CD4-positive, alpha-beta T cell (primary cell): ENCODE results near the gene DLG1. TPM values are rescaled to one million over a fixed set of nuclear protein-coding genes. Genes with fewer than 3 reads are reported as not detected.

ENCODE experiments used
- ATAC-seq: fragments of 200-7000 bp; cut with Tn5 transposase; one replicate; pipeline ENCODE4 v1.10.0; 2022; ENCODE audit warnings: mild to moderate bottlenecking; ENCODE audit not compliant: poor library complexity
- CTCF ChIA-PET: fragments of 350-600 bp; sonication (Branson Sonifier 250); formaldehyde crosslinking; loops from one replicate; lab custom pipeline; 2021; ENCODE audit warnings: antibody characterized with exemption, inconsistent platforms; lab: Charles Lee
- POLR2A ChIA-PET: fragments of 350-600 bp; sonication (Branson Sonifier 250); formaldehyde crosslinking; loops from one replicate; lab custom pipeline; 2021; ENCODE audit warnings: antibody characterized with exemption, inconsistent platforms; lab: Charles Lee
- DNase-seq, 14 experiments: peaks; one replicate each; pipeline ENCODE4 v3.0.0-alpha.2; 2013 to 2020; ENCODE audit warnings: mixed read lengths in 2 of 14
- H3K27ac ChIP-seq, 2 donors: one replicate each; pipeline versions ENCODE4 v1.5.1 to v1.7.0; 2013; ENCODE audit warnings: low read length in 2 of 2, low read depth in 1 of 2, mild to moderate bottlenecking in 1 of 2
- H3K27me3 ChIP-seq, 2 experiments: 1 replicate in 1 of 2; 2 replicates in 1 of 2; pipeline versions ENCODE4 v1.6.1 to v1.7.0; 2013; ENCODE audit warnings: low read length in 2 of 2, control low read depth in 1 of 2, mild to moderate bottlenecking in 1 of 2, moderate library complexity in 1 of 2; ENCODE audit not compliant: insufficient read depth in 2 of 2, control insufficient read depth in 1 of 2
- H3K36me3 ChIP-seq: one replicate; pipeline ENCODE4 v1.6.1; 2013; ENCODE audit warnings: low read length, control low read depth; ENCODE audit not compliant: insufficient read depth
- H3K4me1 ChIP-seq: one replicate; pipeline ENCODE4 v1.6.1; 2013; ENCODE audit warnings: low read length, control low read depth; ENCODE audit not compliant: insufficient read depth
- H3K4me3 ChIP-seq: one replicate; pipeline ENCODE4 v1.5.1; 2013; ENCODE audit warnings: mild to moderate bottlenecking, low read length, moderate library complexity
- H3K9me3 ChIP-seq, 2 experiments: 1 replicate in 1 of 2; 2 replicates in 1 of 2; pipeline versions ENCODE4 v1.6.1 to v1.7.0; 2013; ENCODE audit warnings: low read length in 2 of 2, mild to moderate bottlenecking in 2 of 2, control low read depth in 1 of 2, moderate library complexity in 1 of 2; ENCODE audit not compliant: control insufficient read depth in 1 of 2, insufficient read depth in 1 of 2
- H3K27ac Mint-ChIP-seq: one replicate; pipeline ENCODE4 v1.8.0; 2020; ENCODE audit warnings: mixed read lengths
- H3K27me3 Mint-ChIP-seq: one replicate; pipeline ENCODE4 v1.8.0; 2021; ENCODE audit warnings: mixed read lengths
- H3K36me3 Mint-ChIP-seq: one replicate; pipeline ENCODE4 v1.8.0; 2021; ENCODE audit warnings: low read depth, mixed read lengths
- H3K4me1 Mint-ChIP-seq: one replicate; pipeline ENCODE4 v1.8.0; 2021; ENCODE audit warnings: low read depth, mixed read lengths
- H3K4me3 Mint-ChIP-seq: one replicate; pipeline ENCODE4 v1.8.0; 2020; ENCODE audit warnings: mild to moderate bottlenecking, mixed read lengths
- H3K9me3 Mint-ChIP-seq: one replicate; pipeline ENCODE4 v1.8.0; 2020; ENCODE audit warnings: mixed read lengths
- intact Hi-C, 2 experiments: fragments of 100-400 bp; cut with DNase I in 1 of 2; cut with micrococcal nuclease in 1 of 2; formaldehyde crosslinking; loops; one replicate each; pipeline versions ENCODE4 v1.15.1 to v1.9.0; 2023 to 2025; cut with DNase I, micrococcal nuclease
- total RNA-seq, 174 experiments: library from RNA in 2 of 174; stranded (reverse) in 2 of 174; gene quantifications; one replicate each; pipeline ENCODE4 v1.2.3 and lab custom pipeline; 2021 to 2026
- TF ChIP-seq, protein P1 (sequence below): fragments of 200-600 bp; IDR thresholded peaks from one replicate; pipeline ENCODE4 v1.8.0; 2022; ENCODE audit warnings: antibody characterized with exemption, mild to moderate bottlenecking

DLG1 gene
- total RNA-seq, 2 experiments from 2014 or later, result 86.8 to 91.8 TPM

GRCh38 chr3:197256836-197257444, 41.5 kb downstream of the DLG1 start:
- Histone ChIP-seq H3K4me1 (peaks cover 4% of the 10 kb centered on the region), H3K4me3 (no peak overlapping the region), H3K27ac (no peak overlapping the region), H3K9me3 (no peaks in the 10 kb centered on the region), H3K36me3 (peaks cover 5% of the 10 kb centered on the region), H3K27me3 (no peaks in the 10 kb centered on the region)
- POLR2A ChIA-PET, result interaction anchor here (1.1 kb wide), 1 partner anchor 256 kb away, joined by 3 read pairs; no protein-coding TSS in a partner anchor
- no peak overlapping the region for H3K27ac Mint-ChIP-seq
- no peaks in the 10 kb centered on the region for H3K27me3 Mint-ChIP-seq
- no peaks in the 10 kb centered on the region for H3K9me3 Mint-ChIP-seq
- no peak overlapping the region for H3K4me3 Mint-ChIP-seq
- intact Hi-C loops, result loop anchor here (1.0 kb wide), 2 partner anchors 201 to 253 kb away; no protein-coding TSS in a partner anchor
- H3K36me3 Mint-ChIP-seq, result peaks cover 15% of the 10 kb centered on the region
- TF ChIP-seq, protein P1, sequence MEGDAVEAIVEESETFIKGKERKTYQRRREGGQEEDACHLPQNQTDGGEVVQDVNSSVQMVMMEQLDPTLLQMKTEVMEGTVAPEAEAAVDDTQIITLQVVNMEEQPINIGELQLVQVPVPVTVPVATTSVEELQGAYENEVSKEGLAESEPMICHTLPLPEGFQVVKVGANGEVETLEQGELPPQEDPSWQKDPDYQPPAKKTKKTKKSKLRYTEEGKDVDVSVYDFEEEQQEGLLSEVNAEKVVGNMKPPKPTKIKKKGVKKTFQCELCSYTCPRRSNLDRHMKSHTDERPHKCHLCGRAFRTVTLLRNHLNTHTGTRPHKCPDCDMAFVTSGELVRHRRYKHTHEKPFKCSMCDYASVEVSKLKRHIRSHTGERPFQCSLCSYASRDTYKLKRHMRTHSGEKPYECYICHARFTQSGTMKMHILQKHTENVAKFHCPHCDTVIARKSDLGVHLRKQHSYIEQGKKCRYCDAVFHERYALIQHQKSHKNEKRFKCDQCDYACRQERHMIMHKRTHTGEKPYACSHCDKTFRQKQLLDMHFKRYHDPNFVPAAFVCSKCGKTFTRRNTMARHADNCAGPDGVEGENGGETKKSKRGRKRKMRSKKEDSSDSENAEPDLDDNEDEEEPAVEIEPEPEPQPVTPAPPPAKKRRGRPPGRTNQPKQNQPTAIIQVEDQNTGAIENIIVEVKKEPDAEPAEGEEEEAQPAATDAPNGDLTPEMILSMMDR, result peak; percentile 82
- peak in 9 of 14 experiments; percentile 9 to 74 (median 21) for DNase-seq
- peaks cover 74% of the 10 kb centered on the region for H3K4me1 Mint-ChIP-seq
- CTCF ChIA-PET, result interaction anchor here (0.6 to 3.3 kb wide), 15 partner anchors 8 to 298 kb away, joined by 3 to 15 read pairs (median 4); partner anchors contain the start of gene BDH1
- no peak for ATAC-seq

DNA sequence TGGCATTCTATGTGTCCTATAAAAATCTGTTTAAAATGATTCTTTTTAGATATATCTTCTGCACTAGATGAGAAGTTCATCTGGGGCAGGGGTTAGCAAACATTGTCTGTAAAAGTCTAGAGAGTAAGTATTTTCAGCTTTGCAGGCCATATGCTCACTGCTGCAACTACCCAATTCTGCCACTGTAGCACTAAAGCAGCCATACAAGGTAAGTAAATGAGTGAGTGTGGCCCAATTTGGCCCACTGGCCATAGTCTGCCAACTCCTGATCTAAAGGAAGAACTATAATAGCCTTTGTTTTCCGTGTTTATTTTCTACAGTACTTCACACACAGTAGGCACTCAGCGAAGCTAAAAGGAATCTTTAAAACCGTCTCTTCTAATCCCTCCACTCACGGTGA, 42.3 kb downstream of the DLG1 start:
- Mint-ChIP-seq H3K27me3 (no peaks in the 10 kb centered on the region), H3K36me3 (peaks cover 24% of the 10 kb centered on the region), H3K4me1 (peaks cover 74% of the 10 kb centered on the region), H3K27ac (no peak overlapping the region), H3K4me3 (no peak overlapping the region), H3K9me3 (no peaks in the 10 kb centered on the region)
- peaks cover 4% of the 10 kb centered on the region for H3K4me1 ChIP-seq
- TF ChIP-seq, protein P1, result no peak
- DNase-seq (no peak), ATAC-seq (no peak)
- no peak overlapping the region for H3K4me3 ChIP-seq
- no peaks in the 10 kb centered on the region for H3K27me3 ChIP-seq
- no peak overlapping the region for H3K27ac ChIP-seq
- H3K9me3 ChIP-seq, result no peaks in the 10 kb centered on the region
- H3K36me3 ChIP-seq, result peaks cover 5% of the 10 kb centered on the region
- intact Hi-C loops, result loop anchor here in 1 of 2 experiments (1.0 kb wide), 1 partner anchor 254 kb away; no protein-coding TSS in a partner anchor
- ChIA-PET CTCF (interaction anchor here (0.8 to 3.3 kb wide), 12 partner anchors 9 to 299 kb away, joined by 3 to 15 read pairs (median 4); partner anchors contain the start of gene BDH1), POLR2A (no interaction called here)

DNA sequence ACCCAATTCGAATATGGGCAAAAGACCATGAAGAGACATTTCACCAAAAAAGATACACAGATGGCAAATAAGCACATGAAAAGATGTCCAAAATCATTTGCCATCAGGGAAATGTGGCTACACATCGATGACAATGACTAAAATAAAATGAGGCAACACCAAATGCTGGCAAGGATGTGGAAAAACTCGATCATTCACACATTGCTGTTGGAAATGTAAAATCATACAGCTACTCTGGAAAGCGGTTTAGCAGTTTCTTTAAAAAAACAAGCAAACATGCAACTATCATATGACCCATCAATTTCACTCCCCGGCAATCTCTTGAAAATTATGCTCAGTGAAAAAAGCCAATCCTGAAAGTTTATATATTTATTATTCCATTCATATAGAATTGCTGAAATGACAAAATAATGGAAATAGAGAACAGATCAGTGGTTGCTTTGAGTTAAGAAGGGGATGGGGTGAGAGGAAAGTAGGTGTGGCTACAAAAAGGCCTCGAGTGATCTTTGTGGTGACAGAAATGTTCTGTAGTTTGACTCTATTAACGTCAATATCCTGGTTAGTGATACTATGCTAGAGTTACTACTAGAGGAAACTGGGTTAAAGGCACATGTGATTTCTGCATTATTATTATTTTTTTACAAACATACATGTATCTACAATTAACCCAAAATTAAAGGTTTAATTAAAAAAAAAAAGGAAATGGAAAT, 45.0 kb downstream of the DLG1 start:
- ATAC-seq (peak; percentile 92), DNase-seq (peak in 3 of 14 experiments; percentile 24 to 47 (median 39))
- no peaks in the 10 kb centered on the region for H3K27me3 Mint-ChIP-seq
- Histone ChIP-seq H3K4me1 (peaks cover 4% of the 10 kb centered on the region), H3K9me3 (peaks cover 10 to 17% of the 10 kb centered on the region in 2 experiments), H3K27me3 (no peaks in the 10 kb centered on the region), H3K4me3 (no peak overlapping the region), H3K27ac (no peak overlapping the region), H3K36me3 (peaks cover 5% of the 10 kb centered on the region)
- H3K9me3 Mint-ChIP-seq, result peaks cover 3% of the 10 kb centered on the region
- H3K4me1 Mint-ChIP-seq, result peaks cover 48% of the 10 kb centered on the region
- POLR2A ChIA-PET, result no interaction called here
- peaks cover 49% of the 10 kb centered on the region for H3K36me3 Mint-ChIP-seq
- CTCF ChIA-PET, result no interaction called here
- H3K27ac Mint-ChIP-seq, result peak overlapping the region; percentile 16
- H3K4me3 Mint-ChIP-seq, result no peak overlapping the region
- intact Hi-C loops, result no loop called here
- TF ChIP-seq, protein P1, result no peak
